Fibroblast of pulmonary artery (primary cell): ENCODE data around the gene ZDBF2.

Source experiments
- DNase-seq: peaks from one replicate; pipeline ENCODE4 v3.0.0-alpha.2; 2010; ENCODE audit warnings: low read depth
- H3K4me3 ChIP-seq: replicated peaks from 2 replicates; pipeline ENCODE4 v1.5.1; 2011; ENCODE audit warnings: low read depth, mild to moderate bottlenecking, control low read depth, low read length, moderate library complexity
- CTCF ChIP-seq: IDR thresholded peaks from 2 replicates; pipeline ENCODE4 v1.5.1; 2011; ENCODE audit warnings: mild to moderate bottlenecking, control low read depth, low read length, inconsistent platforms; ENCODE audit errors: missing control alignments

ZDBF2 gene

GRCh38 chr2:206259376-206260187 is 14.9 kb upstream of the ZDBF2 start:
- DNase-seq = no peak
- no peak for TF ChIP-seq CTCF
- peak overlapping the region; percentile 12 for H3K4me3 ChIP-seq

GRCh38 chr2:206260188-206261012 is 14.1 kb upstream of the ZDBF2 start:
- peak; percentile 64 for TF ChIP-seq CTCF
- H3K4me3 ChIP-seq = no peak overlapping the region
- DNase-seq = peak; percentile 62

GRCh38 chr2:206263959-206264603 is 10.4 kb upstream of the ZDBF2 start:
- DNase-seq = no peak
- TF ChIP-seq CTCF = no peak
- no peak overlapping the region for H3K4me3 ChIP-seq

- DNase-seq = no peak
- H3K4me3 ChIP-seq = no peak overlapping the region
- no peak for TF ChIP-seq CTCF
Measured at GRCh38 chr2:206266130-206267125, 8.0 kb upstream of the ZDBF2 start.

- no peak for DNase-seq
- no peak for TF ChIP-seq CTCF
- H3K4me3 ChIP-seq = no peak overlapping the region
Measured at GRCh38 chr2:206267567-206267966, 6.9 kb upstream of the ZDBF2 start.

GRCh38 chr2:206271065-206271464 is 3.4 kb upstream of the ZDBF2 start:
- no peak overlapping the region for H3K4me3 ChIP-seq
- DNase-seq = no peak
- no peak for TF ChIP-seq CTCF
